Breast epithelium (tissue), 3 donors: Measurements from ENCODE around the gene RPL36A.

Source experiments
- CTCF ChIP-seq, 3 donors: fragments of 450-650 bp; IDR thresholded peaks; one replicate each; pipeline ENCODE4 v1.5.1; 2016 to 2017; ENCODE audit warnings: antibody characterized with exemption in 3 of 3, mild to moderate bottlenecking in 3 of 3, moderate library complexity in 3 of 3
- POLR2AphosphoS5 ChIP-seq, 3 donors: sonication (generic); formaldehyde crosslinking; IDR thresholded peaks; one replicate each; pipeline ENCODE4 v1.6.1; 2017; ENCODE audit warnings: antibody characterized with exemption in 3 of 3

GRCh38 chrX:101385795-101386541 is 4.8 kb upstream of the RPL36A start, which contains the start of gene BTK:
- TF ChIP-seq POLR2AphosphoS5 (IDR thresholded peaks at IDR 0.05), result no peak
- no peak for TF ChIP-seq CTCF (IDR thresholded peaks at IDR 0.05)
